Measurements from ENCODE around the gene HVCN1.

HVCN1 gene

DNA sequence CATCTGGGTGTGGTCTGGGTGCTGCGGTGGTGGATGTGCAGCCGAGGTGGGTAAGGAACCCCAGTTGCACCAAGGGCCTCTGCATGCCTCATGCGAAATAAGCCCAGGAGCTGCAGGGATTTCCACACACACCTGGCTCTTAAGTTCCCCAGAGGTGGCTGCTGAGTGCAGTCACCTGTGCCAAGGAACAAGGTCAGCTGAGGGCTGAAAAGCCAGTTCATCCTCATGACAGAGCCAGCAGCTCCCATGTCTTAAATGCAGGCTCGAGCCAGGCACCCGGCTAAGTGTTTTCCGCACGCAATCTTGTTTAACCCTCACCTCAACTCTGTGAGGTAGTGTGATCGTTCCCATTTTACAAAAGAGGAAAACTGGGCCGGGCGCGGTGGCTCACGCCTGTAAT is 9.7 kb downstream of the HVCN1 start:
- Mint-ChIP-seq H3K27ac (no peak overlapping the region), H3K27me3 (ENCODE audit: low read depth, poor library complexity) (no peaks in the 10 kb centered on the region), H3K4me3 (no peak overlapping the region), H3K9me3 (peaks cover 10% of the 10 kb centered on the region), H3K36me3 (ENCODE audit: low read depth) (peaks cover 13% of the 10 kb centered on the region), H3K4me1 (no peaks in the 10 kb centered on the region)
- DNase-seq: no peak
- TF ChIP-seq, protein P1, sequence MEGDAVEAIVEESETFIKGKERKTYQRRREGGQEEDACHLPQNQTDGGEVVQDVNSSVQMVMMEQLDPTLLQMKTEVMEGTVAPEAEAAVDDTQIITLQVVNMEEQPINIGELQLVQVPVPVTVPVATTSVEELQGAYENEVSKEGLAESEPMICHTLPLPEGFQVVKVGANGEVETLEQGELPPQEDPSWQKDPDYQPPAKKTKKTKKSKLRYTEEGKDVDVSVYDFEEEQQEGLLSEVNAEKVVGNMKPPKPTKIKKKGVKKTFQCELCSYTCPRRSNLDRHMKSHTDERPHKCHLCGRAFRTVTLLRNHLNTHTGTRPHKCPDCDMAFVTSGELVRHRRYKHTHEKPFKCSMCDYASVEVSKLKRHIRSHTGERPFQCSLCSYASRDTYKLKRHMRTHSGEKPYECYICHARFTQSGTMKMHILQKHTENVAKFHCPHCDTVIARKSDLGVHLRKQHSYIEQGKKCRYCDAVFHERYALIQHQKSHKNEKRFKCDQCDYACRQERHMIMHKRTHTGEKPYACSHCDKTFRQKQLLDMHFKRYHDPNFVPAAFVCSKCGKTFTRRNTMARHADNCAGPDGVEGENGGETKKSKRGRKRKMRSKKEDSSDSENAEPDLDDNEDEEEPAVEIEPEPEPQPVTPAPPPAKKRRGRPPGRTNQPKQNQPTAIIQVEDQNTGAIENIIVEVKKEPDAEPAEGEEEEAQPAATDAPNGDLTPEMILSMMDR (IDR thresholded peaks at IDR 0.05): no peak

DNA sequence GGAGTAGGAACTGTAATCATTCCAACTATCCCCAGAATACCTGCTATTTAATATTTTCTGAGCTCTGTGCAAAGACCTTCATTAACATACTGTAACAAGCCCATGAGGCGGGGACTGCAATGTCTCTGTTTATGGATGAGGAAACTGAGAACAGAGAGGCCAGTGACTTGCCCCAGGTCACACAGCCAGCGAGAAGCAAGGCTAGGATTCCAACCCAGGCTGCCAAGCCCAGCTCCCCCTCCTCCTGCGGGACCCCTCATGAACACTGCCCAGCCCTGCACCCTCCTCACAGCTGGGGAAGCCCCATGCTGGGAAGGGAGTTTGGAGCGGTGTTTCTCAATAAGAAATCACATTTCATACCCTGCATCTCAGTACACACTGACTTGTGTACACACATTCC is 10.9 kb downstream of the HVCN1 start:
- H3K36me3 Mint-ChIP-seq (ENCODE audit: low read depth): peaks cover 11% of the 10 kb centered on the region
- peaks cover 8% of the 10 kb centered on the region for H3K9me3 Mint-ChIP-seq
- H3K27ac Mint-ChIP-seq: no peak overlapping the region
- H3K4me1 Mint-ChIP-seq: no peaks in the 10 kb centered on the region
- TF ChIP-seq, protein P1 (IDR thresholded peaks at IDR 0.05): no peak
- DNase-seq: no peak
- peaks cover 3% of the 10 kb centered on the region for H3K27me3 Mint-ChIP-seq (ENCODE audit: low read depth, poor library complexity)
- no peak overlapping the region for H3K4me3 Mint-ChIP-seq

DNA sequence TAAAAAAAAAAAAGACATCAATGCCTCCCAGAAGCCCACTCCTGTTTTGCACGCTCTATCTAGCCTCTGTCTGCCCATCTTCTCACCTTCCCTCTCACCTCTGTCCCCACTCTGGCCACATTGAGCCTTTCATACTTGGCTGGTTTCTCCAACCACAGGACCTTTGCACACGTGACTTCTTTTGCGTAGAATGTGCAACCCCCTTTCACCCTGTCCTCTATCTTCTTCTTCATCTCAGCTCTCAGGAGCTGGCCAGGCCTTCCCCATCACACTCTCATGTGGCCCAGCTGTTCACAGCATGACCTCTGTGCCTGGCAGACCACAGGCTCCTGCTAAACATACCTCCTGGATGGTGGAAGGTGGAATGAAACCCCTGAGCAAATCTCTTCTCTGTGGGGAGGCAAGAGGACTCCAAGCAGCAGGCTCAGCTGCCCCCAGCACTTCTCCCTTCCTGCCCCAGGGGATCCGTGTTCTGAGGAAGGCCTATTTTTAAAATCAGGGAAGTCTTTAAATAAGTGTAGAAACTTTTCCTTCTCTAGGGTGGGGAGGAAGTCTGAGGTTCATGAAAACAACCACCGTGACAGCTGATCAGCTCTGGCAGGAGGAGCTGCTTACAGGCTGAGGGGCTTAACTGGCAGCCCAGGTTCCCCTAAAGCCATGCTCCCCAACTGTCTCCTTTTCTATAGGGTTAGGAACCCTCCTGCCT is 11.6 kb downstream of the HVCN1 start:
- Mint-ChIP-seq H3K4me3 (no peak overlapping the region), H3K27me3 (ENCODE audit: low read depth, poor library complexity) (peaks cover 4% of the 10 kb centered on the region), H3K4me1 (no peaks in the 10 kb centered on the region), H3K36me3 (ENCODE audit: low read depth) (peaks cover 15% of the 10 kb centered on the region), H3K27ac (no peak overlapping the region), H3K9me3 (peaks cover 8% of the 10 kb centered on the region)
- no peak for DNase-seq
- TF ChIP-seq, protein P1 (IDR thresholded peaks at IDR 0.05): no peak

DNA sequence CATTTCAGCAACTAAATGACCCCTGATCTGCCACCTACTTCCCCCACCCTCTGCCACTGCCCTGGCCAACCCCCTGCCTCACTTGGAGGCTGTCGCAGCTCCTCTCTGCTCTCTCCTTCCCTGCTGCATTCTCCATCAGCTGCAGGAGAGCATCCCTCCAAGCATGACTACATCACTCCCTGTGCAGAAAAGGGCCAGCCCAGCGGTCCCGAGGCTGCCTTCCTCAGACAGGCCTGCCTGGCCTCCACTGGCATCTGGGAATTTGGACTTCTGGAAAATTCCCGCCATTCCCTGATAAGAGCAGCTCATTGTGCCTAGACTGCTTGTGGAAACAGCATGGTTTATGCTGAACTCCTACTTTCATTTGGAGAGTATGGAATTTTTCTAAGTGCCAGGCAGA is 12.7 kb downstream of the HVCN1 start:
- peaks cover 4% of the 10 kb centered on the region for H3K27me3 Mint-ChIP-seq (ENCODE audit: low read depth, poor library complexity)
- H3K36me3 Mint-ChIP-seq (ENCODE audit: low read depth): peaks cover 17% of the 10 kb centered on the region
- H3K27ac Mint-ChIP-seq: no peak overlapping the region
- TF ChIP-seq, protein P1 (IDR thresholded peaks at IDR 0.05): no peak
- no peaks in the 10 kb centered on the region for H3K4me1 Mint-ChIP-seq
- no peak for DNase-seq
- H3K9me3 Mint-ChIP-seq: peaks cover 8% of the 10 kb centered on the region
- H3K4me3 Mint-ChIP-seq: no peak overlapping the region

DNA sequence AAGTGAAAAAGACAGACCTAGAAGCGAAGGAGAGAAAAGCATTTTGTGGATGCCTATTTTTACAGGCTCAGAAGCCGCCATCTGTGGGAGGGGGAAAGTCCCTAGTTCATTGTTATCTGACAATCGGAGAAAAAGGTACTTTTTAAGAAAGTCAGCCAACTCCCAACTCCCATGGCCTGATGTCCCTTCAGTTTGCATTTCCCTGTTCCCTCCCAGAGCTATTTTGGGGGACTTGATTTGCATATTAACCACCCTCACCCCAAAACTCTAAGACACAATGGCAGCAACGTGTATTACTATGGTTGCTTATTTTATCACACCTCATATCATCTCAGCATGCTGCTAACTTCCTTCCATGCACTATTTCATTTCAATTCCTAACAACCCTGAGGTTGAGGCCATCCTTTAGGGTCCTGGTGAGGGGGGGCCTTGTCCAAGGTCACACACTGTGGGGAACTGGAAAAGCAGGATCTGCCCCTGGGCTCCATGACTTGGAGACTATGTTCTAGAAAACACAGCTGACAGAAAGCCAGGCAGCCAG is 18.7 kb downstream of the HVCN1 start:
- no peak for DNase-seq
- Mint-ChIP-seq H3K27ac (peak overlapping the region; percentile 80), H3K4me1 (peaks cover 24% of the 10 kb centered on the region), H3K4me3 (no peak overlapping the region), H3K9me3 (peaks cover 32% of the 10 kb centered on the region), H3K36me3 (ENCODE audit: low read depth) (peaks cover 36% of the 10 kb centered on the region), H3K27me3 (ENCODE audit: low read depth, poor library complexity) (peaks cover 11% of the 10 kb centered on the region)
- TF ChIP-seq, protein P1 (IDR thresholded peaks at IDR 0.05): no peak

DNA sequence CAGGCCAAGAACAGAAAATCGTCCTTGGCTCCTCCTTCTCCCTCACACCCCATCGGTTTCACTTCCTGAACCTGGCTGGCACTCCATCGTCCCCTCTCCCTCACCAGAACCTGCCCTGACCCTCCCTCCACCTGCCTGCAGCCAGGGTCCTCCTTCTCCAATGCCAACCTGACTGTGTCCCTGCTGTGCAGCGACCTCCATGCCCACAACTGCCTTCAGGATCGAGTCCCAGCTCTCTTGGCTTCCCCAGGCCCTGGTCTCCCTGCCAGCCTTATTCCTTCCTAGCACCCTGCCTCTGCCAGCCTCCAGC is 19.8 kb downstream of the HVCN1 start:
- Mint-ChIP-seq H3K4me3 (no peak overlapping the region), H3K27ac (peak overlapping the region; percentile 80), H3K4me1 (peaks cover 24% of the 10 kb centered on the region), H3K9me3 (peaks cover 36% of the 10 kb centered on the region), H3K36me3 (ENCODE audit: low read depth) (peaks cover 39% of the 10 kb centered on the region), H3K27me3 (ENCODE audit: low read depth, poor library complexity) (peaks cover 11% of the 10 kb centered on the region)
- TF ChIP-seq, protein P1 (IDR thresholded peaks at IDR 0.05): no peak
- DNase-seq: no peak
